GM23248 (cell line): ENCODE results near the gene MEP1A. TPM values are rescaled to one million over a fixed set of nuclear protein-coding genes. Genes with fewer than 3 reads are reported as not detected.
"Not testable (repeated sequence)": the region's sequence is repeated elsewhere in the genome, so short reads cannot be mapped to it uniquely, and the experiment has no call there.

Source experiments
- DNase-seq: peaks from one replicate; pipeline ENCODE4 v3.0.0-alpha.2; 2015
- H2AFZ ChIP-seq: fragments of 200-600 bp; sonication (generic); 2 replicates; pipeline ENCODE4 v1.6.1; 2016; ENCODE audit warnings: antibody characterized with exemption
- H3F3A ChIP-seq: fragments of 200-600 bp; sonication (generic); 2 replicates; pipeline ENCODE4 v1.6.1; 2016; ENCODE audit warnings: mild to moderate bottlenecking, antibody characterized with exemption, mixed run types; ENCODE audit not compliant: insufficient read depth
- H3K27ac ChIP-seq: fragments of 200-600 bp; sonication (generic); 2 replicates; pipeline ENCODE4 v1.5.1; 2016; ENCODE audit warnings: mild to moderate bottlenecking
- H3K27me3 ChIP-seq: fragments of 200-600 bp; sonication (generic); replicated peaks from 2 replicates; pipeline ENCODE4 v1.6.1; 2016; ENCODE audit warnings: mild to moderate bottlenecking; ENCODE audit not compliant: insufficient read depth
- H3K36me3 ChIP-seq: fragments of 200-600 bp; sonication (generic); 2 replicates; pipeline ENCODE4 v1.6.1; 2016; ENCODE audit warnings: low read depth, mild to moderate bottlenecking
- H3K4me1 ChIP-seq: fragments of 200-600 bp; sonication (generic); 2 replicates; pipeline ENCODE4 v1.6.1; 2016; ENCODE audit warnings: mild to moderate bottlenecking; ENCODE audit not compliant: insufficient read depth
- H3K4me2 ChIP-seq: fragments of 200-600 bp; sonication (generic); one replicate; pipeline ENCODE4 v1.6.1; 2016; ENCODE audit warnings: mild to moderate bottlenecking; ENCODE audit not compliant: unreplicated experiment
- H3K4me3 ChIP-seq: fragments of 200-600 bp; sonication (generic); 2 replicates; pipeline ENCODE4 v1.5.1; 2016; ENCODE audit warnings: mild to moderate bottlenecking
- H3K79me2 ChIP-seq: fragments of 200-600 bp; sonication (generic); 2 replicates; pipeline ENCODE4 v1.6.1; 2016; ENCODE audit warnings: mild to moderate bottlenecking; ENCODE audit not compliant: insufficient read depth
- H3K9ac ChIP-seq: fragments of 200-600 bp; sonication (generic); 2 replicates; pipeline ENCODE4 v1.6.1; 2016; ENCODE audit warnings: mild to moderate bottlenecking
- H3K9me2 ChIP-seq: fragments of 200-600 bp; sonication (generic); 2 replicates; pipeline ENCODE4 v1.6.1; 2016; ENCODE audit warnings: mixed run types, mild to moderate bottlenecking, moderate library complexity; ENCODE audit not compliant: insufficient read depth
- H3K9me3 ChIP-seq: fragments of 200-600 bp; sonication (generic); one replicate; pipeline ENCODE4 v1.6.1; 2017; ENCODE audit warnings: low read depth
- H4K20me1 ChIP-seq: fragments of 200-600 bp; sonication (generic); 2 replicates; pipeline ENCODE4 v1.6.0; 2016; ENCODE audit not compliant: insufficient read depth
- EZH2 ChIP-seq: fragments of 200-600 bp; sonication (generic); IDR thresholded peaks from 2 replicates; pipeline ENCODE4 v1.6.1; 2018; ENCODE audit warnings: antibody characterized with exemption, mild to moderate bottlenecking; ENCODE audit not compliant: insufficient read depth, poor library complexity, severe bottlenecking
- EZH2phosphoT487 ChIP-seq: fragments of 200-600 bp; sonication (generic); IDR thresholded peaks from 2 replicates; pipeline ENCODE4 v1.6.1; 2018; ENCODE audit warnings: antibody characterized with exemption, moderate library complexity, mild to moderate bottlenecking, low read depth; ENCODE audit not compliant: insufficient read depth
- WGBS, 2 experiments: methylation state at CpG; one replicate each; pipeline ENCODE4 v1.1.6; 2015 to 2017; ENCODE audit warnings: low lambda C conversion rate in 2 of 2, low coverage in 1 of 2; ENCODE audit errors: missing lambda C conversion rate in 2 of 2; 5-methylcytosine and 5-hydroxymethylcytosine counted together
- in situ Hi-C: fragments of 300-500 bp; cut with MboI; formaldehyde crosslinking; loops from 2 replicates; pipeline ENCODE4 v1.15.0; 2020
- polyA plus RNA-seq: library from polyadenylated mRNA; unstranded; fragments of >200 nt; fragmentation: Nextera tagmentation; extraction: Ambion mirVana; gene quantifications from 2 replicates; pipeline ENCODE4 v1.2.1, GENCODE V29; 2016
- total RNA-seq: library from RNA; depleted of rRNA; stranded (reverse); fragments of >200 nt; shearing (Covaris generic); gene quantifications from 2 replicates; pipeline ENCODE4 v1.2.3, GENCODE V29; 2014

MEP1A gene
- total and polyA plus RNA-seq, 2 experiments from 2014 or later: not detected

- no peak overlapping the region for H3K27ac ChIP-seq
- H3K9me2 ChIP-seq: no peaks in the 10 kb centered on the region
- WGBS, 2 experiments: 5 to 9% methylated on average over 1 of the region's 1 CpG
- no peaks in the 10 kb centered on the region for H3F3A ChIP-seq
- H3K9me3 ChIP-seq: no peaks in the 10 kb centered on the region
- no peaks in the 10 kb centered on the region for H3K79me2 ChIP-seq
- no peak overlapping the region for H3K9ac ChIP-seq
- TF ChIP-seq EZH2phosphoT487: no peak
- no peak for TF ChIP-seq EZH2
- H3K4me1 ChIP-seq: no peaks in the 10 kb centered on the region
- no peaks in the 10 kb centered on the region for H3K27me3 ChIP-seq
- no peaks in the 10 kb centered on the region for H4K20me1 ChIP-seq
- H3K4me3 ChIP-seq: no peak overlapping the region
- DNase-seq: no peak
- no peak overlapping the region for H3K4me2 ChIP-seq
- no peak overlapping the region for H2AFZ ChIP-seq
- no peaks in the 10 kb centered on the region for H3K36me3 ChIP-seq
- in situ Hi-C loops: no loop called here
Measured at GRCh38 chr6:46773201-46773855, 19.9 kb upstream of the MEP1A start.

DNA sequence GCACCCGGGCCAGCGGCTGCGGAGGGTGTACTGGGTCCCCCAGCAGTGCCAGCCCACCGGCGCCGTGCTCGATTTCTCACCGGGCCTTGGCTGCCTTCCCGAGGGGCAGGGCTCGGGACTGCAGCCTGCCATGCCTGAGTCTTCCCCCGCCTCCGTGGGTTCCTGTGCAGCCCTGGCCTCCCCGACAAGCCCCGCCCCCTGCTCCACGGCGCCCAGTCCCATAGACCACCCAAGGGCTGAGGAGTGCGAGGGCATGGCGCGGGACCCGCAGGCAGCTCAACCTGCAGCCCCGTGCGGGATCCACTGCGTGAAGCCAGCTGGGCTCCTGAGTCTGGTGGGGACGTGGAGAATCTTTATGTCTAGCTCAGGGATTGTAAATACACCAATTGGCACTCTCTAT, 18.5 kb upstream of the MEP1A start:
- in situ Hi-C loops: loop anchor here (25.0 kb wide), 1 partner anchor 362 kb away; no protein-coding TSS in a partner anchor

DNA sequence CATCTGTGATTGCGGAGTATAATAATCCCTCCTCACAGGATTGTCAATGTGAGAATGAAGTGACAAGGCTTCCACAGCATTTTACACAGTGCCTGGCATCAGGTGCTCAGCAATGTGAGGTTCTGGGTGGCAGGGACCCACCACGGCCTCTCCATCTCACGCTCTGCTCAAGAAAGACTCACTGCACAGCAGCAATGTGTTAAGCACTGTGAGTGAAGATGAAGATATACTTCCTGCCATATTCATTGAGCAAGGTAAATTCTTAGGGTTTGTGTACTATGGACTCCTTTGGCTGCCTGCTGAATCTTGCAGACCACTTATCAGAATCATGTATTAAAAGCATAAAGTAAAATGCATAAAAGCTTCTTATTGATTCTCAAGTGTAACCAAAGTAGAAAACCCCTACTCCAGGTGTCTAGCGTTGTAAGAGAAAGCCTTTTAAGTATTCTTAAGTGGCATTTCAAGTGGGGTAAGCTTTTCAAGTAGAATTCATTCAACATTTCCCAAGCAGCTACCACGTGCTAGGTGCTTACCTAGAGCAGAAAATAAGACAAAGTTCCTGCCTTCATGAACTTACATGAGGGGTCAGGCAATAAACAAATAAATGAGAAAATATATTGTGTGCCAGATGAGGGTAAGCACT, 17.0 kb upstream of the MEP1A start:
- Histone ChIP-seq H4K20me1 (no peaks in the 10 kb centered on the region), H3K27ac (no peak overlapping the region), H3K9me2 (no peaks in the 10 kb centered on the region), H3K4me3 (no peak overlapping the region), H3K9me3 (no peaks in the 10 kb centered on the region), H3F3A (no peaks in the 10 kb centered on the region), H3K36me3 (no peaks in the 10 kb centered on the region), H3K9ac (no peak overlapping the region), H3K79me2 (no peaks in the 10 kb centered on the region), H2AFZ (no peak overlapping the region), H3K4me2 (no peak overlapping the region), H3K4me1 (no peaks in the 10 kb centered on the region), H3K27me3 (no peaks in the 10 kb centered on the region)
- in situ Hi-C loops: loop anchor here (25.0 kb wide), 1 partner anchor 364 kb away; no protein-coding TSS in a partner anchor
- DNase-seq: no peak
- TF ChIP-seq EZH2 (no peak), EZH2phosphoT487 (no peak)
- 47 to 51% methylated on average over 5 of the region's 5 CpGs for WGBS, 2 experiments

More for the DNA sequence above, 18.5 kb upstream of the MEP1A start:
- not testable (repeated sequence) for H3K4me3 ChIP-seq, H3K79me2 ChIP-seq, H3K4me1 ChIP-seq, H3K27me3 ChIP-seq, H3K27ac ChIP-seq, H3F3A ChIP-seq, H3K9me3 ChIP-seq, H2AFZ ChIP-seq, H3K9me2 ChIP-seq, H3K9ac ChIP-seq, DNase-seq, H3K36me3 ChIP-seq, H4K20me1 ChIP-seq, H3K4me2 ChIP-seq
- WGBS, 2 experiments: 75 to 81% methylated on average over 15 to 21 of the region's 24 CpGs

GRCh38 chr6:46777476-46778346, 15.5 kb upstream of the MEP1A start:
- no peak for DNase-seq
- H3K36me3 ChIP-seq: no peaks in the 10 kb centered on the region
- TF ChIP-seq EZH2phosphoT487 (no peak), EZH2 (no peak)
- no peak overlapping the region for H2AFZ ChIP-seq
- no peak overlapping the region for H3K4me2 ChIP-seq
- in situ Hi-C loops: loop anchor here (25.0 kb wide), 1 partner anchor 365 kb away; no protein-coding TSS in a partner anchor
- H3F3A ChIP-seq: no peaks in the 10 kb centered on the region
- 55% methylated on average over 12 of the region's 12 CpGs for WGBS, 2 experiments
- H3K9me3 ChIP-seq: no peaks in the 10 kb centered on the region
- H3K9me2 ChIP-seq: no peaks in the 10 kb centered on the region
- no peaks in the 10 kb centered on the region for H3K79me2 ChIP-seq
- no peaks in the 10 kb centered on the region for H4K20me1 ChIP-seq
- no peak overlapping the region for H3K9ac ChIP-seq
- H3K4me3 ChIP-seq: no peak overlapping the region
- H3K27ac ChIP-seq: no peak overlapping the region
- no peaks in the 10 kb centered on the region for H3K4me1 ChIP-seq
- H3K27me3 ChIP-seq: no peaks in the 10 kb centered on the region
